Ovary (tissue), 9 donors: ENCODE measurements around the gene FARSB. TPM values are rescaled to one million over a fixed set of nuclear protein-coding genes. Genes with fewer than 3 reads are reported as not detected.
A peak's percentile ranks its signal among the peaks of the same experiment; 100 is the strongest.

Experiments used
- DNase-seq, 5 donors: peaks; one replicate each; pipeline ENCODE4 v3.0.0-alpha.2; 2019 to 2020
- H3K27ac ChIP-seq, 2 donors: fragments of 200-600 bp; one replicate each; pipeline versions ENCODE4 v1.5.1 to v1.8.0; 2019 to 2022
- H3K27me3 ChIP-seq: fragments of 200-600 bp; one replicate; pipeline ENCODE4 v1.8.0; 2022
- H3K36me3 ChIP-seq: fragments of 200-600 bp; sonication (generic); one replicate; pipeline ENCODE4 v1.5.1; 2019
- H3K4me1 ChIP-seq: one replicate; pipeline ENCODE4 v1.8.1; 2013; ENCODE audit warnings: mild to moderate bottlenecking, moderate library complexity; ENCODE audit not compliant: insufficient read depth
- H3K4me3 ChIP-seq: fragments of 200-600 bp; sonication (generic); one replicate; pipeline ENCODE4 v1.5.1; 2017
- H3K9me3 ChIP-seq, 2 donors: fragments of 200-600 bp in 1 of 2; sonication (generic) in 1 of 2; one replicate each; pipeline versions ENCODE4 v1.5.1 to v1.8.1; 2013 to 2019; ENCODE audit warnings: mild to moderate bottlenecking in 1 of 2, moderate library complexity in 1 of 2
- CTCF ChIP-seq, 3 donors: fragments of 450-650 bp in 2 of 3; fragments of 200-600 bp in 1 of 3; IDR thresholded peaks; one replicate each; pipeline versions ENCODE4 v1.5.1 to v1.8.0; 2016 to 2022; ENCODE audit warnings: antibody characterized with exemption in 3 of 3, mild to moderate bottlenecking in 1 of 3
- EP300 ChIP-seq: sonication (generic); formaldehyde crosslinking; IDR thresholded peaks from one replicate; pipeline ENCODE4 v1.6.1; 2017; ENCODE audit warnings: antibody characterized with exemption
- POLR2A ChIP-seq: fragments of 450-650 bp; IDR thresholded peaks from one replicate; pipeline ENCODE4 v1.6.1; 2017; ENCODE audit warnings: antibody characterized with exemption, mild to moderate bottlenecking, moderate library complexity
- WGBS, 3 donors: extraction: QIAGEN DNeasy Blood & Tissue Kit in 1 of 3; methylation state at CpG; one replicate each; pipeline versions ENCODE4 v1.1.5 to v1.1.7; 2013 to 2017; 5-methylcytosine and 5-hydroxymethylcytosine counted together
- intact Hi-C, 4 donors: fragments of 100-400 bp; cut with DNase I; formaldehyde crosslinking; loops; one replicate each; pipeline versions ENCODE4 v1.11.0 to v1.15.1; 2022 to 2023
- polyA plus RNA-seq, 2 donors: library from polyadenylated mRNA; stranded (reverse); fragments of 200-250 nt in 1 of 2; fragments of 350-450 nt in 1 of 2; fragmentation: Illumina TruSeq in 1 of 2; extraction: RNeasy Lipid Tissue Mini Kit (QIAGEN cat#74804) in 1 of 2; gene quantifications; one replicate each; pipeline ENCODE4 v1.2.3, GENCODE V29; 2013 to 2014
- total RNA-seq, 7 donors: library from RNA; depleted of rRNA in 2 of 7; stranded (reverse); fragments of >200 nt in 2 of 7; fragmentation: NEBNext Ultra II Directional in 3 of 7; extraction: Animal tissue kit (Norgen Biotek cat#: 25700) in 3 of 7; gene quantifications; one replicate each; pipeline versions ENCODE4 v1.1.0 to v1.2.4, GENCODE V29; 2016 to 2023
- donor health status: DM: no; HTN: no; CAD: no; lungs with moderate emphysema.
- donor health status: DM: no; HTN: no; CAD: no.
- donor health status: Bipolar disorder and iron deficiency.
- donor health status: DM: yes; HTN: yes; CAD: no.
- donor health status: DM: no; HTN: no; CAD: no.
- donor health status: DM: yes; HTN: yes; CAD: no.

FARSB gene
- total and polyA plus RNA-seq, 9 donors: 10.3 to 32.0 (median 21.0) TPM

- Histone ChIP-seq H3K4me1 (no peaks in the 10 kb centered on the region), H3K36me3 (no peaks in the 10 kb centered on the region), H3K4me3 (no peak overlapping the region), H3K27me3 (no peaks in the 10 kb centered on the region), H3K27ac (no peak overlapping the region), H3K9me3 (no peaks in the 10 kb centered on the region)
- intact Hi-C loops: loop anchor here in 2 of 4 donors (5.0 to 10.0 kb wide), 2 partner anchors 246 to 248 kb away; no protein-coding TSS in a partner anchor
- WGBS, 3 donors: 63 to 70% (median 67%) methylated on average over 11 of the region's 11 CpGs
- TF ChIP-seq POLR2A (no peak), CTCF (IDR thresholded peaks at IDR 0.05) (no peak), EP300 (no peak)
- DNase-seq: no peak
Observed at GRCh38 chr2:222563106-222563718, 92.7 kb downstream of the FARSB start.

- Histone ChIP-seq H3K9me3 (no peaks in the 10 kb centered on the region), H3K4me3 (no peak overlapping the region), H3K36me3 (no peaks in the 10 kb centered on the region), H3K4me1 (no peaks in the 10 kb centered on the region), H3K27me3 (no peaks in the 10 kb centered on the region), H3K27ac (no peak overlapping the region)
- TF ChIP-seq POLR2A (no peak), CTCF (IDR thresholded peaks at IDR 0.05) (no peak), EP300 (no peak)
- intact Hi-C loops: loop anchor here in 2 of 4 donors (5.0 to 10.0 kb wide), 2 partner anchors 245 to 247 kb away; no protein-coding TSS in a partner anchor
- WGBS, 3 donors: 49 to 54% (median 53%) methylated on average over 6 of the region's 6 CpGs
- peak in 2 of 5 donors; percentile 22 to 44 for DNase-seq
Observed at GRCh38 chr2:222561817-222562645, 93.9 kb downstream of the FARSB start.

- H3K9me3 ChIP-seq: no peaks in the 10 kb centered on the region
- TF ChIP-seq EP300: no peak
- no peak for TF ChIP-seq CTCF (IDR thresholded peaks at IDR 0.05)
- TF ChIP-seq POLR2A: no peak
- intact Hi-C loops: loop anchor here in 2 of 4 donors (5.0 to 10.0 kb wide), 2 partner anchors 244 to 246 kb away; no protein-coding TSS in a partner anchor
Observed at GRCh38 chr2:222561151-222561550, 94.7 kb downstream of the FARSB start.

GRCh38 chr2:222554517-222554916 is 101.4 kb downstream of the FARSB start:
- intact Hi-C loops: no loop called here
- no peaks in the 10 kb centered on the region for H3K27me3 ChIP-seq
- no peak overlapping the region for H3K4me3 ChIP-seq
- 17 to 39% (median 28%) methylated on average over 7 of the region's 7 CpGs for WGBS, 3 donors
- no peak for TF ChIP-seq POLR2A
- TF ChIP-seq CTCF (IDR thresholded peaks at IDR 0.05): no peak
- no peak for TF ChIP-seq EP300
- H3K9me3 ChIP-seq: no peaks in the 10 kb centered on the region
- no peak overlapping the region for H3K27ac ChIP-seq
- no peak for DNase-seq
- no peaks in the 10 kb centered on the region for H3K4me1 ChIP-seq
- H3K36me3 ChIP-seq: no peaks in the 10 kb centered on the region

More at GRCh38 chr2:222561151-222561550, 94.7 kb downstream of the FARSB start:
- Histone ChIP-seq H3K4me1 (no peaks in the 10 kb centered on the region), H3K27ac (no peak overlapping the region), H3K27me3 (no peaks in the 10 kb centered on the region), H3K4me3 (no peak overlapping the region), H3K36me3 (no peaks in the 10 kb centered on the region)
- no peak for DNase-seq
- WGBS, 3 donors: 53 to 86% (median 57%) methylated on average over 4 of the region's 4 CpGs
